ENCODE data around the gene METTL25B.

The METTL25B gene

GRCh38 chr1:156703741-156704140 is 24.5 kb upstream of the METTL25B start:
- H3K4me3 ChIP-seq (ENCODE audit: low read length): peak overlapping the region; percentile 54
- DNase-seq (ENCODE audit: low read depth): no peak

GRCh38 chr1:156704166-156704711 is 24.0 kb upstream of the METTL25B start:
- TF ChIP-seq, protein P1, sequence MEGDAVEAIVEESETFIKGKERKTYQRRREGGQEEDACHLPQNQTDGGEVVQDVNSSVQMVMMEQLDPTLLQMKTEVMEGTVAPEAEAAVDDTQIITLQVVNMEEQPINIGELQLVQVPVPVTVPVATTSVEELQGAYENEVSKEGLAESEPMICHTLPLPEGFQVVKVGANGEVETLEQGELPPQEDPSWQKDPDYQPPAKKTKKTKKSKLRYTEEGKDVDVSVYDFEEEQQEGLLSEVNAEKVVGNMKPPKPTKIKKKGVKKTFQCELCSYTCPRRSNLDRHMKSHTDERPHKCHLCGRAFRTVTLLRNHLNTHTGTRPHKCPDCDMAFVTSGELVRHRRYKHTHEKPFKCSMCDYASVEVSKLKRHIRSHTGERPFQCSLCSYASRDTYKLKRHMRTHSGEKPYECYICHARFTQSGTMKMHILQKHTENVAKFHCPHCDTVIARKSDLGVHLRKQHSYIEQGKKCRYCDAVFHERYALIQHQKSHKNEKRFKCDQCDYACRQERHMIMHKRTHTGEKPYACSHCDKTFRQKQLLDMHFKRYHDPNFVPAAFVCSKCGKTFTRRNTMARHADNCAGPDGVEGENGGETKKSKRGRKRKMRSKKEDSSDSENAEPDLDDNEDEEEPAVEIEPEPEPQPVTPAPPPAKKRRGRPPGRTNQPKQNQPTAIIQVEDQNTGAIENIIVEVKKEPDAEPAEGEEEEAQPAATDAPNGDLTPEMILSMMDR (conservative IDR thresholded peaks at IDR 0.05; ENCODE audit: low read depth, low read length): no peak
- no peak for DNase-seq (ENCODE audit: low read depth)
- peak overlapping the region; percentile 54 for H3K4me3 ChIP-seq (ENCODE audit: low read length)

More at GRCh38 chr1:156703741-156704140, 24.5 kb upstream of the METTL25B start:
- TF ChIP-seq, protein P1 (conservative IDR thresholded peaks at IDR 0.05; ENCODE audit: low read depth, low read length): no peak

DNA sequence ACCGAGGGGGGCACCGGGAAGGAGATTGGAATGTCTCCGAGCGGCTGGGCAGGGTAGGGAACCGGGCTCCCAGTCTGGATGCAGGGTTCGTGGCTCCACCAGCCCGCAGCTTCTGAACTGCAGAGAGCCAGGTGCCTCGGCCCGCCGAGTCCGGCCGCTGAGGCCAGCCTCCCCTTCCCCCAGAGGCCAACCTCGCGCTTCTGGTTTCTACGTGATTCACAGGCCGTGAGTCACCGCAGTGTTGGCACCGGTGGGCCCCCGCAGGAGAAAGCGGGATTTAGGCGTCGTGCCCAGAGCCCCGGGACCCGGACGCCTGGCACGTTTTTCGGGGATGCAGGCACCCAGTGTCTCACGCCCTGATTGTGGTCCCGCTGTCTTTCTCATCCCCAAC is 23.3 kb upstream of the METTL25B start:
- no peak for DNase-seq (ENCODE audit: low read depth)
- TF ChIP-seq, protein P1 (conservative IDR thresholded peaks at IDR 0.05; ENCODE audit: low read depth, low read length): no peak
- peak overlapping the region; percentile 54 for H3K4me3 ChIP-seq (ENCODE audit: low read length)

DNA sequence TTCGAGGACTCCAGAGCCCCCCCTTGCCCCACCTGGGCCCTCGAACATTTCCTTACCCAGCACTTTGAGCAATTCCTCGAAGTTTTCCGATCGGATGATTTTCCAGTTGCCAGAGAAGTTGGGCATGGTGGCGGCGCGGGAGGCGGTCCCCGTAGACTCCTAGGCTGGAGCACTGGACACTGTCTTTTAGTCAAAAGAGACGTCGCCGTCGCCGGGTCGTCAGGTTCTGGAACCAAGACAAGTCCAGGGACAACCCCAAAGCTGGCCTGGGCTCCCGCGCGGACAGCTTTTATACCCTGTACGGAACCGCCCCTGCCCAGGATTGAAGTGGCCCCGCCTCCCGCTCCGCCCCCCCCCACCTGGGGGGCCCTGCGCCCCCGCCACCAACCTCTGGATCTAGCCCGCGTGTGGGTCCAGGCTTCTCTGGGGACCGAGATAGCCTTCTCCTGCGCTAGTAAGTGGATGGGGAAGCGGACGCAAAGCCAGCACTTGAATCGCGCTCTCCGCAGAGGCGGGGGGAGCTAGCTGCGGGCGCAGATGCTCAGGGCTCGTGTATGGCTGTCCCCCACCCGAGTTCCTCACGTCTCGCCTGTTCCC is 22.9 kb upstream of the METTL25B start, which contains the start of gene CRABP2:
Gene CRABP2 (minus strand): TSS at position 263 of the 597 bp plus-strand sequence. CDS start 137 bp downstream, at position 126.
- TF ChIP-seq, protein P1 (conservative IDR thresholded peaks at IDR 0.05; ENCODE audit: low read depth, low read length): no peak
- no peak for DNase-seq (ENCODE audit: low read depth)
- H3K4me3 ChIP-seq (ENCODE audit: low read length): peak within 1 kb of the TSS; percentile 54

DNA sequence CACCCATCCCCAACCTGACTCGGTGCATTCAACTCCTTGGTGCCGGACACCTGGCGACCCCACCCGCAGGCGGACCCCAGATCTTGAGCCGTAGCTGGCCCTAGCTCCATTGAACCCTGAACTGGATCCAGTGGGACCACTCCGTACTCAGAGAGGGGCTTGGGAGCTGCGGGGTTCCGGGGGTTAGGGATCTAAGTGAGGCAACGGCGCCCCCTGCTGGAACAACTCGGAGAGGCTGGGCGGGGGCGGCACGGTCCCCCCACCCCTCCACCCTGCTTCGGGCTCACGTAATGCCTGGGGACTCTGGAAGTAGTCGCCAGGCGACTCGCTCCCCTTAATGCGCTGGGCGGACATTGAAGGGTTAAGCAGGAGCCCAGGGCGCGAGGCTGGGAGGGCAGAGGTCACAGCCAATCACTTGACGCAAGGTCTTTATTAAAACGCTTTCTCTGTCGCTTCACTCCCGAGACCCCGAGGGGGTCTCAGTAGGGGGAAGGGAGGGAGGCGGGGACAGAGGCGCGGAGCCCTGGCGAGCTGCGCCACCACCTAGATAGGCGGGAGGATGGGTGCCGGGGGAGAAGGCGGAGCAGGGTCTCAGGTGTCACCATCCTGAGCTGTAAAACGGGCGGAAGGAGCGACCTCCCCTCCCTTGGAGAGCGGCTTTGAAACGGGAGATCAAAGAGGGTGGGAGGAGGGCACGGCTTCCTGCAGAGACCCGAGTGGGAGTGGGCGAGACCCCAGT is 22.2 kb upstream of the METTL25B start:
- TF ChIP-seq, protein P1 (conservative IDR thresholded peaks at IDR 0.05; ENCODE audit: low read depth, low read length): peak; percentile 78
- no peak for DNase-seq (ENCODE audit: low read depth)
- H3K4me3 ChIP-seq (ENCODE audit: low read length): peak overlapping the region; percentile 54

DNA sequence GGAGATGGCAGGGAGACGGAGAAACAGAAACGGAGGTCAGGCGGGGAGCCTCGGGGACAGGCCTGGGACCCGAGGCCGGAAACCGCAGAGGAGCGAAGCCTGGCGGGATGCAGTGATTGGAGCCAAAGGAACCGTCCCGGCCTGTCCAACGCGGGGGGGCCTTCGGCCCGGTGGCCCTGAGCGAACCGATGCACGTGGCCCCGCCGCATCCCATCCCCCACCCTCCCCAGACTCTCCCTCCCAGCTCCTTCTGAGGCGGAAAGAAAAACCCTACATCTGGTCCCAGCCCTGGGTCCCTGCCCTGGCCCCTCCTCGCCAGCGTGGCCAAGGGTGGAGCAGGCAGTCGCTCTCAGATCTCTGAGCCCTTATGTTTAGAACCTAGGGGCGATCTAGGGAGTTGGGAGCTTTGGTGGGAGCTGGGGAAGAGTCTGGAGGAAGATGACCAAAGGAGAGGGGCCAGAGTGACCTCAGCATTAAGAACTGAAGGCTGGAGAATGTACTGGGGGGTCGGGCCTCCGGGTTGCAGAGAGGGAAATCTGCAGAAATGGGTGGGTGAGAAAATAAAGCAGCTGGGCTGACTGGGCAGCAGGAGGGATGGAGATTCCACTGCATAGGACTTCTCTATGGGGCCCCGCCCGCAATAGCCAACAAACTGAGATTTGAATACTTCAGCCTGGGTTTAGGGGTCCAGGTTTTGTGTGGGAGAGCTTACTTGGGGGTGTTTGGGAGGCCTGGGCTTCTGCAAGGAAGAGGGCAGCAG is 21.4 kb upstream of the METTL25B start:
- TF ChIP-seq, protein P1 (conservative IDR thresholded peaks at IDR 0.05; ENCODE audit: low read depth, low read length): no peak
- no peak for DNase-seq (ENCODE audit: low read depth)
- peak overlapping the region; percentile 54 for H3K4me3 ChIP-seq (ENCODE audit: low read length)
